PC-3 (cell line): ENCODE results near the gene CEP97. TPM values are rescaled to one million over a fixed set of nuclear protein-coding genes. Genes with fewer than 3 reads are reported as not detected.
A peak's percentile ranks its signal among the peaks of the same experiment; 100 is the strongest.

Experiments used
- ATAC-seq: fragments of 200-7000 bp; cut with Tn5 transposase; 2 replicates; pipeline ENCODE4 v1.9.1; 2020; ENCODE audit warnings: mild to moderate bottlenecking, moderate library complexity
- BruUV-seq: library from RNA; stranded (reverse); fragments of 400-500 nt; replicated peaks from 2 replicates; lab custom pipeline; 2021; lab: Mats Ljungman, UMichigan
- CTCF ChIA-PET: fragments of 300-600 bp; sonication (Branson Sonifier 250); formaldehyde crosslinking; loops from one replicate; lab custom pipeline; 2022; ENCODE audit warnings: antibody characterized with exemption; lab: Charles Lee
- POLR2A ChIA-PET: fragments of 300-600 bp; sonication (Branson Sonifier 250); formaldehyde crosslinking; loops from one replicate; lab custom pipeline; 2022; ENCODE audit warnings: antibody characterized with exemption; ENCODE audit not compliant: unreplicated experiment; lab: Charles Lee
- DNase-seq: peaks from one replicate; pipeline ENCODE4 v3.0.0-alpha.2; 2015
- H2AFZ ChIP-seq: fragments of 300-600 bp; sonication (generic); 2 replicates; pipeline ENCODE4 v1.6.0; 2016; ENCODE audit warnings: antibody characterized with exemption, low read length
- H3F3A ChIP-seq: fragments of 300-600 bp; sonication (generic); one replicate; pipeline ENCODE4 v1.6.0; 2017; ENCODE audit warnings: antibody characterized with exemption, low read length, control low read depth, mild to moderate bottlenecking; ENCODE audit not compliant: unreplicated experiment
- H3K27ac ChIP-seq: fragments of 300-600 bp; sonication (generic); 2 replicates; pipeline ENCODE4 v1.5.1; 2016; ENCODE audit warnings: mild to moderate bottlenecking, low read length
- H3K27me3 ChIP-seq: fragments of 300-600 bp; sonication (generic); 2 replicates; pipeline ENCODE4 v1.6.1; 2016; ENCODE audit warnings: low read length, mixed read lengths
- H3K36me3 ChIP-seq: fragments of 300-600 bp; sonication (generic); 2 replicates; pipeline ENCODE4 v1.6.1; 2016; ENCODE audit warnings: low read depth, mixed run types, low read length, mixed read lengths
- H3K4me1 ChIP-seq: fragments of 300-600 bp; sonication (generic); 2 replicates; pipeline ENCODE4 v1.5.1; 2016; ENCODE audit warnings: low read length; ENCODE audit not compliant: insufficient read depth
- H3K4me2 ChIP-seq: fragments of 300-600 bp; sonication (generic); 2 replicates; pipeline ENCODE4 v1.6.0; 2016; ENCODE audit warnings: low read length
- H3K4me3 ChIP-seq: fragments of 300-600 bp; sonication (generic); 2 replicates; pipeline ENCODE4 v1.5.1; 2016; ENCODE audit warnings: mild to moderate bottlenecking, low read length, mixed read lengths
- H3K79me2 ChIP-seq: fragments of 300-600 bp; sonication (generic); 2 replicates; pipeline ENCODE4 v1.6.1; 2017; ENCODE audit warnings: low read length, mixed read lengths
- H3K9ac ChIP-seq: fragments of 300-600 bp; sonication (generic); 2 replicates; pipeline ENCODE4 v1.6.0; 2016; ENCODE audit warnings: mild to moderate bottlenecking, low read length
- H3K9me2 ChIP-seq: fragments of 300-600 bp; sonication (generic); replicated peaks from 2 replicates; pipeline ENCODE4 v1.6.1; 2016; ENCODE audit warnings: mixed run types, low read length, mixed read lengths
- H3K9me3 ChIP-seq: fragments of 300-600 bp; sonication (generic); 2 replicates; pipeline ENCODE4 v1.6.1; 2016; ENCODE audit warnings: low read length, mixed read lengths
- H4K20me1 ChIP-seq: fragments of 300-600 bp; sonication (generic); 2 replicates; pipeline ENCODE4 v1.6.1; 2016; ENCODE audit warnings: low read length, mixed read lengths
- EZH2 ChIP-seq: fragments of 300-600 bp; sonication (generic); IDR thresholded peaks from one replicate; pipeline ENCODE4 v1.6.1; 2017; ENCODE audit warnings: antibody characterized with exemption, mild to moderate bottlenecking, low read length; ENCODE audit not compliant: unreplicated experiment
- EZH2phosphoT487 ChIP-seq: fragments of 300-600 bp; sonication (generic); IDR thresholded peaks from 2 replicates; pipeline ENCODE4 v1.6.1; 2018; ENCODE audit warnings: mild to moderate bottlenecking, antibody characterized with exemption, low read length, borderline replicate concordance
- intact Hi-C: fragments of 100-400 bp; cut with micrococcal nuclease; formaldehyde crosslinking; loops from 2 replicates; pipeline ENCODE4 v1.9.0; 2023
- total RNA-seq: library from RNA; depleted of rRNA; stranded (reverse); fragments of >200 nt; gene quantifications from 2 replicates; pipeline ENCODE4 v1.2.3, GENCODE V29; 2014
- TF ChIP-seq, protein P1 (sequence below): fragments of 300-600 bp; sonication (generic); conservative IDR thresholded peaks from 2 replicates; pipeline ENCODE4 v1.5.1; 2017; ENCODE audit warnings: antibody characterized with exemption, low read depth, mild to moderate bottlenecking, low read length

Gene CEP97
- total RNA-seq, 1 experiment from 2014 or later = 12.1 TPM

DNA sequence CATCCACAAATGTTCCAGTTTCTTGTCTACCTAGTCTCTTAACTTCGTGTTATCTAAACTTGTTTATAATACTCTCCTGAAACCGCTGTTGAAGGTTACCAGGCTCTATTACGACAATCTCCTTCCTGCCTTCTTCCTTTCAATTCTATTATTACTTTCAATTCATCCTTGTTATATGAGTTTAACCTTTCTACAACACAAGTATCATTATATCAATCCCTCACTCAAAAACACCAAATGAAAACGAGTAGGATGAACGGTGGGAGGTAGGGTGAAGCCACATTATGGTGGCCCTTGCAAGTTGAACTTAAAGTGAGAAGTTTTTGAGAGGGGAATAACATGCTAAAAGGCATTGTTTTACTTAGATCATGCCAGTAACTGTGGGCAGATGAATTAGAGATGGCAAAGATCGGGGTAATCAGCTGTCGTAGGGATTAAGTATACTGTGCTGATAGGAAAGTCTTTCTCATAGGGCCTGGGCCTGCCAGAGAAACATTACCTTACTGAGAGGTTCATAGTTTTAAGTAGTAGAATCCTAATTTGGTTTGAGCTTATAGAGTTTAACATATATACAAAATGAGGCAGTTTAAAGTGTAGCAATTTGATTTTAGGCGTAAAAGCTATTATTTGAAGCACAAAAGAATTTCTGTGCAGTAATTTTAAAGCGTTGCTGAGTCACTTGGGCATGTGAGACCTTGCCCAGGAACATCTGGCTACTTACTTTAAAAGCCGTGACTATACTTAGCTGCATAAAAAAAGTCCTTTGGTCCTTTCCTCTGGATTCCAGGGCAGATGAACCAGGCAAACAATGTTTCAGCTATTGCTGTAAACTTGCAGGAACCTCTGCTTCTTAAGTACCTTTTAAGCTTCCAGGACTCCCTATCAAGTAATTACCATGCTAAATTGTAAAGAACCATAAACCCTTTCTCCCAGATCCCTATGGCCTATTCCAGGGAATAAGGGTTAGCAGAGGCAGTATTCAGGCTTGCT is 3.3 kb upstream of the CEP97 start:
- Histone ChIP-seq H3K4me3 (no peak overlapping the region), H3K79me2 (peaks cover 13% of the 10 kb centered on the region), H3K4me2 (no peak overlapping the region), H3K27ac (no peak overlapping the region), H3K9ac (no peak overlapping the region), H3K36me3 (no peaks in the 10 kb centered on the region), H3K9me3 (no peaks in the 10 kb centered on the region), H3K9me2 (no peaks in the 10 kb centered on the region), H3K4me1 (peaks cover 10% of the 10 kb centered on the region), H4K20me1 (no peaks in the 10 kb centered on the region), H3K27me3 (no peaks in the 10 kb centered on the region), H3F3A (no peaks in the 10 kb centered on the region), H2AFZ (peak overlapping the region; percentile 37; the same call in 1 of the 2 replicates)
- no TSS peak for BruUV-seq
- intact Hi-C loops = loop anchor here (5.0 kb wide), 1 partner anchor 34 kb away; the partner anchor contains the start of gene RPL24
- CTCF ChIA-PET = no interaction called here
- no peak for TF ChIP-seq EZH2phosphoT487
- TF ChIP-seq, protein P1, sequence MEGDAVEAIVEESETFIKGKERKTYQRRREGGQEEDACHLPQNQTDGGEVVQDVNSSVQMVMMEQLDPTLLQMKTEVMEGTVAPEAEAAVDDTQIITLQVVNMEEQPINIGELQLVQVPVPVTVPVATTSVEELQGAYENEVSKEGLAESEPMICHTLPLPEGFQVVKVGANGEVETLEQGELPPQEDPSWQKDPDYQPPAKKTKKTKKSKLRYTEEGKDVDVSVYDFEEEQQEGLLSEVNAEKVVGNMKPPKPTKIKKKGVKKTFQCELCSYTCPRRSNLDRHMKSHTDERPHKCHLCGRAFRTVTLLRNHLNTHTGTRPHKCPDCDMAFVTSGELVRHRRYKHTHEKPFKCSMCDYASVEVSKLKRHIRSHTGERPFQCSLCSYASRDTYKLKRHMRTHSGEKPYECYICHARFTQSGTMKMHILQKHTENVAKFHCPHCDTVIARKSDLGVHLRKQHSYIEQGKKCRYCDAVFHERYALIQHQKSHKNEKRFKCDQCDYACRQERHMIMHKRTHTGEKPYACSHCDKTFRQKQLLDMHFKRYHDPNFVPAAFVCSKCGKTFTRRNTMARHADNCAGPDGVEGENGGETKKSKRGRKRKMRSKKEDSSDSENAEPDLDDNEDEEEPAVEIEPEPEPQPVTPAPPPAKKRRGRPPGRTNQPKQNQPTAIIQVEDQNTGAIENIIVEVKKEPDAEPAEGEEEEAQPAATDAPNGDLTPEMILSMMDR = no peak
- TF ChIP-seq EZH2 = no peak
- ATAC-seq (no peak), DNase-seq (no peak)
- POLR2A ChIA-PET = interaction anchor here (0.6 kb wide), 1 partner anchor 436 kb away, joined by 4 read pairs; no protein-coding TSS in a partner anchor

- H3K9ac ChIP-seq = no peak overlapping the region
- no peaks in the 10 kb centered on the region for H3K27me3 ChIP-seq
- DNase-seq = no peak
- no peak overlapping the region for H3K27ac ChIP-seq
- H3K4me1 ChIP-seq = peaks cover 19% of the 10 kb centered on the region
- no peak overlapping the region for H2AFZ ChIP-seq
- no peaks in the 10 kb centered on the region for H3K9me2 ChIP-seq
- no peaks in the 10 kb centered on the region for H3K9me3 ChIP-seq
- no peak for ATAC-seq
- CTCF ChIA-PET = no interaction called here
- H3K79me2 ChIP-seq = peaks cover 22% of the 10 kb centered on the region
- H3K4me3 ChIP-seq = no peak overlapping the region
- H4K20me1 ChIP-seq = no peaks in the 10 kb centered on the region
- intact Hi-C loops = loop anchor here (5.0 kb wide), 1 partner anchor 35 kb away; the partner anchor contains the start of gene RPL24
- BruUV-seq = no TSS peak
- POLR2A ChIA-PET = no interaction called here
- no peak for TF ChIP-seq EZH2phosphoT487
- TF ChIP-seq EZH2 = no peak
- TF ChIP-seq, protein P1 = no peak
- no peak overlapping the region for H3K4me2 ChIP-seq
- H3K36me3 ChIP-seq = no peaks in the 10 kb centered on the region
- no peaks in the 10 kb centered on the region for H3F3A ChIP-seq
These were observed 1.8 kb upstream of the CEP97 start for GRCh38 chr3:101722394-101723173.
